Body of pancreas (tissue), 4 donors: ENCODE results near the gene STXBP4. TPM values are rescaled to one million over a fixed set of nuclear protein-coding genes. Genes with fewer than 3 reads are reported as not detected.

Source experiments
- ATAC-seq: fragments of 150-250 bp; one replicate; pipeline ENCODE4 v1.9.1; 2016
- DNase-seq, 4 donors: peaks; one replicate each; pipeline ENCODE4 v3.0.0-alpha.2; 2019
- H3K27ac ChIP-seq, 4 donors: fragments of 200-600 bp; sonication (generic); 1 replicate in 3 of 4; 2 replicates in 1 of 4; pipeline versions ENCODE4 v1.5.1 to v1.6.1; 2016 to 2019; ENCODE audit warnings: mild to moderate bottlenecking in 1 of 4, mixed read lengths in 1 of 4, moderate library complexity in 1 of 4
- H3K27me3 ChIP-seq, 2 donors: fragments of 200-600 bp; sonication (generic); one replicate each; pipeline ENCODE4 v1.6.0; 2016; ENCODE audit warnings: mild to moderate bottlenecking in 1 of 2
- H3K36me3 ChIP-seq, 2 donors: fragments of 200-600 bp; sonication (generic); replicated peaks in 1 of 2; 2 replicates each; pipeline ENCODE4 v1.5.1; 2016; ENCODE audit warnings: low read depth in 2 of 2; ENCODE audit not compliant: insufficient read depth in 1 of 2
- H3K4me1 ChIP-seq: fragments of 200-600 bp; sonication (generic); one replicate; pipeline ENCODE4 v1.6.0; 2016
- H3K4me3 ChIP-seq, 2 donors: fragments of 200-600 bp; sonication (generic); 1 replicate in 1 of 2; 2 replicates in 1 of 2; pipeline ENCODE4 v1.5.1; 2016 to 2019
- H3K9me3 ChIP-seq, 3 donors: fragments of 200-600 bp; sonication (generic); 1 replicate in 2 of 3; 2 replicates in 1 of 3; pipeline ENCODE4 v1.5.1; 2016
- CTCF ChIP-seq, 7 experiments: fragments of 450-650 bp in 4 of 7; fragments of 200-600 bp in 3 of 7; sonication (generic) in 3 of 7; IDR thresholded peaks; one replicate each; pipeline ENCODE4 v1.5.1; 2016 to 2019; ENCODE audit warnings: antibody characterized with exemption in 7 of 7
- POLR2A ChIP-seq, 3 donors: fragments of 450-650 bp; IDR thresholded peaks; one replicate each; pipeline ENCODE4 v1.6.1; 2016; ENCODE audit warnings: antibody characterized with exemption in 3 of 3, mild to moderate bottlenecking in 2 of 3
- WGBS, 2 donors: methylation state at CpG; one replicate each; pipeline ENCODE4 v1.1.5; 2017; 5-methylcytosine and 5-hydroxymethylcytosine counted together
- intact Hi-C: fragments of 100-400 bp; cut with DNase I; formaldehyde crosslinking; loops from one replicate; pipeline ENCODE4 v1.15.1; 2023
- total RNA-seq, 2 donors: library from RNA; depleted of rRNA; stranded (reverse); fragments of >200 nt; gene quantifications; one replicate each; pipeline ENCODE4 v1.1.0, GENCODE V29; 2016

Gene STXBP4
- total RNA-seq, 2 donors from 2014 or later, result 3.6 to 9.3 TPM

- H3K9me3 ChIP-seq, result no peaks in the 10 kb centered on the region
- no peak overlapping the region for H3K27ac ChIP-seq
- no peaks in the 10 kb centered on the region for H3K36me3 ChIP-seq
- TF ChIP-seq POLR2A (IDR thresholded peaks at IDR 0.05), result no peak
- no peak for TF ChIP-seq CTCF (IDR thresholded peaks at IDR 0.05)
- ATAC-seq, result no peak
- WGBS, 2 donors, result 70 to 77% methylated on average over 2 of the region's 2 CpGs
- no peak for DNase-seq
- no peaks in the 10 kb centered on the region for H3K4me1 ChIP-seq
- H3K4me3 ChIP-seq, result no peak overlapping the region
- intact Hi-C loops, result no loop called here
- H3K27me3 ChIP-seq, result no peaks in the 10 kb centered on the region
Measured at GRCh38 chr17:55190748-55191147, 222.2 kb downstream of the STXBP4 start.

GRCh38 chr17:55198690-55199370, 230.3 kb downstream of the STXBP4 start:
- no peak overlapping the region for H3K4me3 ChIP-seq
- intact Hi-C loops, result no loop called here
- ATAC-seq (no peak), DNase-seq (no peak)
- H3K9me3 ChIP-seq, result no peaks in the 10 kb centered on the region
- TF ChIP-seq CTCF (IDR thresholded peaks at IDR 0.05) (no peak), POLR2A (IDR thresholded peaks at IDR 0.05) (no peak)
- 54 to 55% methylated on average over 2 of the region's 2 CpGs for WGBS, 2 donors
- no peaks in the 10 kb centered on the region for H3K4me1 ChIP-seq
- no peaks in the 10 kb centered on the region for H3K27me3 ChIP-seq
- no peaks in the 10 kb centered on the region for H3K36me3 ChIP-seq
- no peak overlapping the region for H3K27ac ChIP-seq

GRCh38 chr17:55200904-55201303, 232.3 kb downstream of the STXBP4 start:
- 78 to 79% methylated on average over 2 of the region's 2 CpGs for WGBS, 2 donors
- no peak for ATAC-seq

GRCh38 chr17:55201308-55201932, 232.9 kb downstream of the STXBP4 start:
- no peak for ATAC-seq
- 38 to 46% methylated on average over 5 of the region's 5 CpGs for WGBS, 2 donors
- TF ChIP-seq CTCF (IDR thresholded peaks at IDR 0.05) (no peak), POLR2A (IDR thresholded peaks at IDR 0.05) (no peak)

More at GRCh38 chr17:55200904-55201303, 232.3 kb downstream of the STXBP4 start:
- H3K9me3 ChIP-seq, result no peaks in the 10 kb centered on the region
- H3K36me3 ChIP-seq, result no peaks in the 10 kb centered on the region
- intact Hi-C loops, result no loop called here
- TF ChIP-seq POLR2A (IDR thresholded peaks at IDR 0.05), result no peak
- no peak for TF ChIP-seq CTCF (IDR thresholded peaks at IDR 0.05)
- no peak overlapping the region for H3K4me3 ChIP-seq
- no peaks in the 10 kb centered on the region for H3K4me1 ChIP-seq
- DNase-seq, result no peak
- no peaks in the 10 kb centered on the region for H3K27me3 ChIP-seq
- H3K27ac ChIP-seq, result no peak overlapping the region

GRCh38 chr17:55202896-55203295, 234.3 kb downstream of the STXBP4 start:
- Histone ChIP-seq H3K36me3 (no peaks in the 10 kb centered on the region), H3K27ac (no peak overlapping the region), H3K4me3 (no peak overlapping the region), H3K9me3 (no peaks in the 10 kb centered on the region), H3K4me1 (no peaks in the 10 kb centered on the region), H3K27me3 (no peaks in the 10 kb centered on the region)
- intact Hi-C loops, result no loop called here
- DNase-seq, result no peak
- WGBS, 2 donors, result 62 to 66% methylated on average over 2 of the region's 2 CpGs
- TF ChIP-seq CTCF (IDR thresholded peaks at IDR 0.05) (no peak), POLR2A (IDR thresholded peaks at IDR 0.05) (no peak)
- ATAC-seq, result no peak

More at GRCh38 chr17:55201308-55201932, 232.9 kb downstream of the STXBP4 start:
- no peaks in the 10 kb centered on the region for H3K36me3 ChIP-seq
- no peak overlapping the region for H3K4me3 ChIP-seq
- DNase-seq, result no peak
- no peaks in the 10 kb centered on the region for H3K9me3 ChIP-seq
- no peak overlapping the region for H3K27ac ChIP-seq
- no peaks in the 10 kb centered on the region for H3K4me1 ChIP-seq
- intact Hi-C loops, result no loop called here
- no peaks in the 10 kb centered on the region for H3K27me3 ChIP-seq
